ENCODE measurements around the gene MYPOP.

The MYPOP gene

DNA sequence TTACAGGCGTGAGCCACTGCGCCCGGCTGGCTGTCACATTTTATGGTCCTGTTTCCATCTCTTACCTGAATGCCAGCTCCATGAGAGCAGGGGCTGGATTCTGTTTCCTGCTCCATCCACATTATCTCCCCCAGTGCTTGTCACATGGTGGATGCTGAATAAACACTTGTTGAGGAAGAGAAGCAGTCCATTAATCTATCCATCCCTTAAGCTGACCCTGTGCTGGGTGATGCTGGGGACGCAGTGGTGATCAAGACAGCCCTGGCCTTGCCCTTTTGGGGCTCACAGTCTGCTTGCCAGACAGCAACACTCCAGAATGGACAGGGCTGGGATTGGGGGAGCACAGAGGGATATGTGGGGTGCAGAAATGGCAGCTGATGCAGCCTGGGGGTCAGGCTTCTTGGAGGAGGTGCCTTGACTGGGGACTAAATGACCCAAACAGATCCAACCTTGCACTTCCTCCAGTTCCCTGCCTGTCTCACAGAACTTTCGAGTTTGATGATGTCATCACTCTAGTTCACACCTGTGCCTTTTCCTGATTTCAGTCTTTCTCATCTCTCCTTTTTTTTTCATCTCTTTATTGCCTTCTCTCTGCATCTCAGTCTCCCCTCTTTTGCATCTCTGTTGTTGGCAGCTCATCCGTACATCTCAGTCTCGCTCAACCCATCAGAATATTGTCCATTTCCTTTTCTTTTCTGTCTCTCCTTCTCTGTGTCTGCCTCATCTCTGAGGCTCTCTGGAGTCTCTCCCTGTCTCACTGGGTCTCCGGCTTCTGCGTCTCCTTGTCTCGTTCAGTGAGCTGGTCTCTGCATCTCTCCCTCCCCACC is 21.1 kb downstream of the MYPOP start:
- TF ChIP-seq ISL1 (CRISPR knock-in tag; IDR thresholded peaks at IDR 0.05) (no peak), PPARA (CRISPR knock-in tag; IDR thresholded peaks at IDR 0.05; ENCODE audit: borderline replicate concordance) (no peak), TCF4 (CRISPR knock-in tag; IDR thresholded peaks at IDR 0.05; ENCODE audit: borderline replicate concordance) (no peak), CSDC2 (CRISPR knock-in tag; IDR thresholded peaks at IDR 0.05) (no peak), ZNF8 (CRISPR knock-in tag; IDR thresholded peaks at IDR 0.05) (no peak), ESRRG (CRISPR knock-in tag; IDR thresholded peaks at IDR 0.05) (no peak), ZFP30 (CRISPR knock-in tag; IDR thresholded peaks at IDR 0.05) (no peak), OSR1 (CRISPR knock-in tag; IDR thresholded peaks at IDR 0.05) (no peak), ZC3H10 (CRISPR knock-in tag; IDR thresholded peaks at IDR 0.05) (no peak)
- TF ChIP-seq, protein P1, sequence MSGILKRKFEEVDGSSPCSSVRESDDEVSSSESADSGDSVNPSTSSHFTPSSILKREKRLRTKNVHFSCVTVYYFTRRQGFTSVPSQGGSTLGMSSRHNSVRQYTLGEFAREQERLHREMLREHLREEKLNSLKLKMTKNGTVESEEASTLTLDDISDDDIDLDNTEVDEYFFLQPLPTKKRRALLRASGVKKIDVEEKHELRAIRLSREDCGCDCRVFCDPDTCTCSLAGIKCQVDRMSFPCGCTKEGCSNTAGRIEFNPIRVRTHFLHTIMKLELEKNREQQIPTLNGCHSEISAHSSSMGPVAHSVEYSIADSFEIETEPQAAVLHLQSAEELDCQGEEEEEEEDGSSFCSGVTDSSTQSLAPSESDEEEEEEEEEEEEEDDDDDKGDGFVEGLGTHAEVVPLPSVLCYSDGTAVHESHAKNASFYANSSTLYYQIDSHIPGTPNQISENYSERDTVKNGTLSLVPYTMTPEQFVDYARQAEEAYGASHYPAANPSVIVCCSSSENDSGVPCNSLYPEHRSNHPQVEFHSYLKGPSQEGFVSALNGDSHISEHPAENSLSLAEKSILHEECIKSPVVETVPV (CRISPR knock-in tag; IDR thresholded peaks at IDR 0.05) = no peak
- TF ChIP-seq, protein P2, sequence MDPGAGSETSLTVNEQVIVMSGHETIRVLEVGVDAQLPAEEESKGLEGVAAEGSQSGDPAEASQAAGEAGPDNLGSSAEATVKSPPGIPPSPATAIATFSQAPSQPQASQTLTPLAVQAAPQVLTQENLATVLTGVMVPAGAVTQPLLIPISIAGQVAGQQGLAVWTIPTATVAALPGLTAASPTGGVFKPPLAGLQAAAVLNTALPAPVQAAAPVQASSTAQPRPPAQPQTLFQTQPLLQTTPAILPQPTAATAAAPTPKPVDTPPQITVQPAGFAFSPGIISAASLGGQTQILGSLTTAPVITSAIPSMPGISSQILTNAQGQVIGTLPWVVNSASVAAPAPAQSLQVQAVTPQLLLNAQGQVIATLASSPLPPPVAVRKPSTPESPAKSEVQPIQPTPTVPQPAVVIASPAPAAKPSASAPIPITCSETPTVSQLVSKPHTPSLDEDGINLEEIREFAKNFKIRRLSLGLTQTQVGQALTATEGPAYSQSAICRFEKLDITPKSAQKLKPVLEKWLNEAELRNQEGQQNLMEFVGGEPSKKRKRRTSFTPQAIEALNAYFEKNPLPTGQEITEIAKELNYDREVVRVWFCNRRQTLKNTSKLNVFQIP (CRISPR knock-in tag; IDR thresholded peaks at IDR 0.05; ENCODE audit: borderline replicate concordance, low read depth) = no peak
- TF ChIP-seq, protein P3, sequence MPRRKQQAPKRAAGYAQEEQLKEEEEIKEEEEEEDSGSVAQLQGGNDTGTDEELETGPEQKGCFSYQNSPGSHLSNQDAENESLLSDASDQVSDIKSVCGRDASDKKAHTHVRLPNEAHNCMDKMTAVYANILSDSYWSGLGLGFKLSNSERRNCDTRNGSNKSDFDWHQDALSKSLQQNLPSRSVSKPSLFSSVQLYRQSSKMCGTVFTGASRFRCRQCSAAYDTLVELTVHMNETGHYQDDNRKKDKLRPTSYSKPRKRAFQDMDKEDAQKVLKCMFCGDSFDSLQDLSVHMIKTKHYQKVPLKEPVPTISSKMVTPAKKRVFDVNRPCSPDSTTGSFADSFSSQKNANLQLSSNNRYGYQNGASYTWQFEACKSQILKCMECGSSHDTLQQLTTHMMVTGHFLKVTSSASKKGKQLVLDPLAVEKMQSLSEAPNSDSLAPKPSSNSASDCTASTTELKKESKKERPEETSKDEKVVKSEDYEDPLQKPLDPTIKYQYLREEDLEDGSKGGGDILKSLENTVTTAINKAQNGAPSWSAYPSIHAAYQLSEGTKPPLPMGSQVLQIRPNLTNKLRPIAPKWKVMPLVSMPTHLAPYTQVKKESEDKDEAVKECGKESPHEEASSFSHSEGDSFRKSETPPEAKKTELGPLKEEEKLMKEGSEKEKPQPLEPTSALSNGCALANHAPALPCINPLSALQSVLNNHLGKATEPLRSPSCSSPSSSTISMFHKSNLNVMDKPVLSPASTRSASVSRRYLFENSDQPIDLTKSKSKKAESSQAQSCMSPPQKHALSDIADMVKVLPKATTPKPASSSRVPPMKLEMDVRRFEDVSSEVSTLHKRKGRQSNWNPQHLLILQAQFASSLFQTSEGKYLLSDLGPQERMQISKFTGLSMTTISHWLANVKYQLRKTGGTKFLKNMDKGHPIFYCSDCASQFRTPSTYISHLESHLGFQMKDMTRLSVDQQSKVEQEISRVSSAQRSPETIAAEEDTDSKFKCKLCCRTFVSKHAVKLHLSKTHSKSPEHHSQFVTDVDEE (CRISPR knock-in tag; IDR thresholded peaks at IDR 0.05) = no peak
- ATAC-seq = no peak

DNA sequence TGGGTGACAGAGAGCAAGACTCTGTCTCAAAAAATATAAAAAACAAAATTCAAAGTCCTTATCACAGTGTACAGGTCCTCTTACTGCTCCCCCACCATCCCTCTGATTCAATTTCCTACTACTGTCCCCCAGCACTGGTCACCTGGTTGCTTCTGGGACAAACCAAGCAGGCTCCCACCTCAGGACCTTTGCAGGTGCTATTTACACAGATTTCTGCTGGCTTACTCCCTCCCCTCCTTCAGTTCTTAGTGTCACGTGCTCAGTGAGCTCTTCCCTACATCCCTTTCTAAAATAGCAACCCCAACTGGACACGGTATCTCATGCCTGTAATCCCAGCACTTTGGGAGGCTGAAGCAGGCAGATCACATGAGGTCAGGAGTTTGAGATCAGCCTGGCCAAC is 22.4 kb downstream of the MYPOP start:
- no peak for ATAC-seq
- TF ChIP-seq CSDC2 (CRISPR knock-in tag; IDR thresholded peaks at IDR 0.05) (no peak), PATZ1 (CRISPR knock-in tag; IDR thresholded peaks at IDR 0.05; ENCODE audit: borderline replicate concordance) (no peak), ZC3H10 (CRISPR knock-in tag; IDR thresholded peaks at IDR 0.05) (no peak), ISL1 (CRISPR knock-in tag; IDR thresholded peaks at IDR 0.05) (no peak), ZNF70 (CRISPR knock-in tag; IDR thresholded peaks at IDR 0.05) (no peak), SNAI2 (CRISPR knock-in tag; IDR thresholded peaks at IDR 0.05) (no peak), PPARA (CRISPR knock-in tag; IDR thresholded peaks at IDR 0.05; ENCODE audit: borderline replicate concordance) (no peak), ZNF8 (CRISPR knock-in tag; IDR thresholded peaks at IDR 0.05) (no peak), OSR1 (CRISPR knock-in tag; IDR thresholded peaks at IDR 0.05) (no peak)
- TF ChIP-seq, protein P1 (CRISPR knock-in tag; IDR thresholded peaks at IDR 0.05) = no peak

DNA sequence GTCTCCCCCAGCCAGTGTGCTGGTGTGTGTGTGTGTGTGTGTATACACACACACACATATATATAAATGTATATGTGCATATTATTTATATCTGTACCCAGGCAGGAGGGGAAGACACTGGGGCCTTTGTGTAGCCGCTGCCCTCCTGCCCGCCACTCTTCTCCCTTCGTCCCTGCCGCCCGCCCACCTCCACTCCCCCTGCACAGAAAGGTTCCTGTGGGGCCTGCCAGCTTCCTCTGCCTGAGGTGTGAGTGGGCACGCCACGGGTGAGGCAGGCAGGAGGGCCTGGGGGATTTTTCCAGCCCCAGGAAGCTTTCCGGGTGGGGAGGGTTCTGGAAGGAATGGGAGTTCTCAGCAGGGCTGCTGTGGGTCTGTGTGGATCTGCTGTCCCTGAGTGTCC is 23.4 kb downstream of the MYPOP start:
- ATAC-seq = no peak
- no peak for TF ChIP-seq ZNF8 (CRISPR knock-in tag; IDR thresholded peaks at IDR 0.05)
- TF ChIP-seq SNAI2 (CRISPR knock-in tag; IDR thresholded peaks at IDR 0.05) = no peak
- no peak for TF ChIP-seq ARNTL (CRISPR knock-in tag; IDR thresholded peaks at IDR 0.05; ENCODE audit: borderline replicate concordance, low read depth)
- no peak for TF ChIP-seq PPARA (CRISPR knock-in tag; IDR thresholded peaks at IDR 0.05; ENCODE audit: borderline replicate concordance)
- TF ChIP-seq, protein P2 (CRISPR knock-in tag; IDR thresholded peaks at IDR 0.05; ENCODE audit: borderline replicate concordance, low read depth) = no peak
- no peak for TF ChIP-seq GLIS3 (CRISPR knock-in tag; IDR thresholded peaks at IDR 0.05)
- no peak for TF ChIP-seq RARB (CRISPR knock-in tag; IDR thresholded peaks at IDR 0.05)
- no peak for TF ChIP-seq CSDC2 (CRISPR knock-in tag; IDR thresholded peaks at IDR 0.05)
- no peak for TF ChIP-seq ZC3H10 (CRISPR knock-in tag; IDR thresholded peaks at IDR 0.05)
- no peak for TF ChIP-seq ISL1 (CRISPR knock-in tag; IDR thresholded peaks at IDR 0.05)
